Measurements from ENCODE around the gene HOXB5. TPM values are rescaled to one million over a fixed set of nuclear protein-coding genes. Genes with fewer than 3 reads are reported as not detected.
A peak's percentile ranks its signal among the peaks of the same experiment; 100 is the strongest.

Gene HOXB5
- total RNA-seq, 1 experiment from 2014 or later = 19.8 TPM

GRCh38 chr17:48577330-48577945, 16.1 kb downstream of the HOXB5 start:
- Histone ChIP-seq H3K9me3 (ENCODE audit: control insufficient read depth in 1 of 2, insufficient read depth in 1 of 2, low read depth in 1 of 2, low read length in 2 of 2) (no peaks in the 10 kb centered on the region), H3K4me2 (ENCODE audit: low read length) (peak overlapping the region; percentile 66), H3K4me3 (replicated peaks in 1 of 2; ENCODE audit: low read depth in 1 of 2, low read length in 2 of 2) (peak overlapping the region; percentile 57 to 58), H3K27me3 (ENCODE audit: insufficient read depth, low read length) (no peaks in the 10 kb centered on the region), H2AFZ (ENCODE audit: low read depth, low read length, poor library complexity, severe bottlenecking) (no peak overlapping the region), H3K9me2 (ENCODE audit: insufficient read depth) (no peaks in the 10 kb centered on the region), H3K79me2 (ENCODE audit: insufficient read depth, low read length) (peaks cover 87% of the 10 kb centered on the region), H3K4me1 (ENCODE audit: control insufficient read depth in 1 of 2, insufficient read depth in 2 of 2, low read length in 2 of 2) (peaks cover 6 to 22% of the 10 kb centered on the region in 2 experiments; a peak in 3 of 4 replicates), H3K9ac (ENCODE audit: low read length) (peak overlapping the region; percentile 70), H3K36me3 (ENCODE audit: control insufficient read depth in 1 of 2, insufficient read depth in 2 of 2, low read length in 2 of 2) (no peaks in the 10 kb centered on the region), H3K27ac (ENCODE audit: low read depth, low read length) (peak overlapping the region; percentile 91), H4K20me1 (ENCODE audit: insufficient read depth) (no peaks in the 10 kb centered on the region)
- ChIA-PET RAD21 (ENCODE audit: low non-redundant PET in 1 of 2, low total read pairs in 2 of 2, uncharacterized antibody in 2 of 2, unreplicated experiment in 2 of 2) (no interaction called here), CTCF (interaction anchor here (0.9 kb wide), 1 partner anchor 10 kb away, joined by 3 read pairs; no protein-coding TSS in a partner anchor), POLR2A (no interaction called here)
- intact Hi-C loops (cut with micrococcal nuclease) = no loop called here
- BruUV-seq (replicated peaks) = no TSS peak
- ATAC-seq = peak; percentile 7; the same call in 1 of the 2 replicates
- DNase-seq (ENCODE audit: low read depth, low spot score) = no peak
- no peak for TF ChIP-seq MAX (IDR thresholded peaks at IDR 0.05)
- no peak for TF ChIP-seq TCF7L2 (IDR thresholded peaks at IDR 0.05; ENCODE audit: borderline replicate concordance, extremely low read depth, insufficient read depth, insufficient read length)
- TF ChIP-seq YY1 (IDR thresholded peaks at IDR 0.05; ENCODE audit: extremely low read depth, insufficient replicate concordance, low read depth, low read length) = no peak
- TF ChIP-seq ZBTB33 (IDR thresholded peaks at IDR 0.05; ENCODE audit: extremely low read depth, insufficient replicate concordance, low read length) = no peak
- no peak for TF ChIP-seq SIN3A (IDR thresholded peaks at IDR 0.05; ENCODE audit: low read depth)
- TF ChIP-seq FOSL1 (IDR thresholded peaks at IDR 0.05; ENCODE audit: low read depth) = no peak
- no peak for TF ChIP-seq EZH2 (IDR thresholded peaks at IDR 0.05)
- TF ChIP-seq SRF (IDR thresholded peaks at IDR 0.05; ENCODE audit: low read depth) = no peak
- TF ChIP-seq EGR1 (IDR thresholded peaks at IDR 0.05; ENCODE audit: low read depth) = no peak
- no peak for TF ChIP-seq ELF1 (IDR thresholded peaks at IDR 0.05; ENCODE audit: borderline replicate concordance, low read depth)
- TF ChIP-seq EZH2phosphoT487 (IDR thresholded peaks at IDR 0.05; ENCODE audit: borderline replicate concordance) = no peak
- TF ChIP-seq ATF3 (IDR thresholded peaks at IDR 0.05) = no peak
- no peak for TF ChIP-seq RAD21 (IDR thresholded peaks at IDR 0.05; ENCODE audit: low read depth)

All from HCT116 (cell line).